Urinary bladder (tissue), 4 donors: ENCODE measurements around the gene HMOX2. TPM values are rescaled to one million over a fixed set of nuclear protein-coding genes. Genes with fewer than 3 reads are reported as not detected.

Experiments used
- DNase-seq: peaks from one replicate; pipeline ENCODE4 v3.0.0-alpha.2; 2015; ENCODE audit errors: extremely low spot score
- H3K27ac ChIP-seq: one replicate; pipeline ENCODE4 v1.5.1; 2013; ENCODE audit warnings: low read depth, mild to moderate bottlenecking, moderate library complexity
- H3K36me3 ChIP-seq: one replicate; pipeline ENCODE4 v1.6.1; 2013; ENCODE audit warnings: mild to moderate bottlenecking, moderate library complexity; ENCODE audit not compliant: insufficient read depth
- H3K4me1 ChIP-seq: one replicate; pipeline ENCODE4 v1.6.1; 2013; ENCODE audit warnings: mild to moderate bottlenecking, moderate library complexity; ENCODE audit not compliant: insufficient read depth
- H3K4me3 ChIP-seq: one replicate; pipeline ENCODE4 v1.5.1; 2013; ENCODE audit warnings: low read depth, low read length
- WGBS: extraction: QIAGEN DNeasy Blood & Tissue Kit; methylation state at CpG from one replicate; pipeline ENCODE4 v1.1.7; 2013; 5-methylcytosine and 5-hydroxymethylcytosine counted together
- polyA plus RNA-seq: library from polyadenylated mRNA; stranded (reverse); fragments of 200-250 nt; gene quantifications from one replicate; pipeline ENCODE4 v1.2.3, GENCODE V29; 2013
- total RNA-seq: library from RNA; depleted of rRNA; stranded (reverse); fragments of >200 nt; gene quantifications from one replicate; pipeline ENCODE4 v1.2.3, GENCODE V29; 2014
- donor health status: healthy with polysubstance abuse.
- donor health status: healthy.

Gene HMOX2
- total and polyA plus RNA-seq, 2 donors, result 27.9 to 45.6 TPM

- H3K27ac ChIP-seq, result no peak overlapping the region
- no peak for DNase-seq
- no peaks in the 10 kb centered on the region for H3K36me3 ChIP-seq
- H3K4me1 ChIP-seq, result no peaks in the 10 kb centered on the region
- H3K4me3 ChIP-seq, result no peak overlapping the region
- 97% methylated on average over 4 of the region's 4 CpGs for WGBS
Observed at GRCh38 chr16:4499196-4499555, 23.0 kb downstream of the HMOX2 start.

GRCh38 chr16:4500272-4500671 lies 24.1 kb downstream of the HMOX2 start:
- DNase-seq, result no peak
- 33% methylated on average over 3 of the region's 3 CpGs for WGBS
- H3K27ac ChIP-seq, result no peak overlapping the region
- H3K36me3 ChIP-seq, result no peaks in the 10 kb centered on the region
- H3K4me1 ChIP-seq, result no peaks in the 10 kb centered on the region
- no peak overlapping the region for H3K4me3 ChIP-seq

GRCh38 chr16:4501071-4501478 lies 24.9 kb downstream of the HMOX2 start:
- DNase-seq, result no peak
- H3K4me3 ChIP-seq, result no peak overlapping the region
- H3K4me1 ChIP-seq, result no peaks in the 10 kb centered on the region
- H3K27ac ChIP-seq, result no peak overlapping the region
- 22% methylated on average over 5 of the region's 5 CpGs for WGBS
- H3K36me3 ChIP-seq, result no peaks in the 10 kb centered on the region

GRCh38 chr16:4505356-4506147 lies 29.4 kb downstream of the HMOX2 start:
- H3K27ac ChIP-seq, result no peak overlapping the region
- H3K4me1 ChIP-seq, result no peaks in the 10 kb centered on the region
- H3K36me3 ChIP-seq, result peaks cover 4% of the 10 kb centered on the region
- 84% methylated on average over 13 of the region's 13 CpGs for WGBS
- H3K4me3 ChIP-seq, result no peak overlapping the region
- no peak for DNase-seq

GRCh38 chr16:4506450-4506849 lies 30.3 kb downstream of the HMOX2 start:
- peak; percentile 54 for DNase-seq
- Histone ChIP-seq H3K4me1 (no peaks in the 10 kb centered on the region), H3K36me3 (peaks cover 4% of the 10 kb centered on the region), H3K4me3 (no peak overlapping the region), H3K27ac (no peak overlapping the region)
- 2% methylated on average over 3 of the region's 3 CpGs for WGBS

- no peak overlapping the region for H3K27ac ChIP-seq
- 92% methylated on average over 17 of the region's 17 CpGs for WGBS
- no peaks in the 10 kb centered on the region for H3K4me1 ChIP-seq
- H3K4me3 ChIP-seq, result no peak overlapping the region
- DNase-seq, result no peak
- peaks cover 4% of the 10 kb centered on the region for H3K36me3 ChIP-seq
Observed at GRCh38 chr16:4507588-4508345, 31.6 kb downstream of the HMOX2 start.

GRCh38 chr16:4508806-4509205 lies 32.6 kb downstream of the HMOX2 start:
- peaks cover 4% of the 10 kb centered on the region for H3K36me3 ChIP-seq

GRCh38 chr16:4509420-4509819 lies 33.2 kb downstream of the HMOX2 start:
- peaks cover 4% of the 10 kb centered on the region for H3K36me3 ChIP-seq
- DNase-seq, result no peak
- no peak overlapping the region for H3K4me3 ChIP-seq
- no peak overlapping the region for H3K27ac ChIP-seq
- H3K4me1 ChIP-seq, result no peaks in the 10 kb centered on the region
- WGBS, result 90% methylated on average over 8 of the region's 8 CpGs

More at GRCh38 chr16:4508806-4509205, 32.6 kb downstream of the HMOX2 start:
- H3K4me1 ChIP-seq, result no peaks in the 10 kb centered on the region
- no peak for DNase-seq
- no peak overlapping the region for H3K27ac ChIP-seq
- H3K4me3 ChIP-seq, result no peak overlapping the region
- WGBS, result 95% methylated on average over 3 of the region's 3 CpGs

- H3K36me3 ChIP-seq, result peaks cover 4% of the 10 kb centered on the region
- H3K27ac ChIP-seq, result no peak overlapping the region
- 68% methylated on average over 5 of the region's 5 CpGs for WGBS
- DNase-seq, result no peak
- H3K4me1 ChIP-seq, result no peaks in the 10 kb centered on the region
- no peak overlapping the region for H3K4me3 ChIP-seq
Observed at GRCh38 chr16:4510131-4510530, 33.9 kb downstream of the HMOX2 start.

GRCh38 chr16:4510747-4511426 lies 34.7 kb downstream of the HMOX2 start:
- Histone ChIP-seq H3K4me3 (no peak overlapping the region), H3K4me1 (no peaks in the 10 kb centered on the region), H3K27ac (no peak overlapping the region), H3K36me3 (peaks cover 4% of the 10 kb centered on the region)
- WGBS, result 67% methylated on average over 14 of the region's 14 CpGs
- no peak for DNase-seq

GRCh38 chr16:4511441-4512082 lies 35.4 kb downstream of the HMOX2 start:
- H3K27ac ChIP-seq, result no peak overlapping the region
- peaks cover 4% of the 10 kb centered on the region for H3K36me3 ChIP-seq
- peaks cover 1% of the 10 kb centered on the region for H3K4me1 ChIP-seq
- 62% methylated on average over 9 of the region's 9 CpGs for WGBS
- DNase-seq, result no peak
- no peak overlapping the region for H3K4me3 ChIP-seq

GRCh38 chr16:4512473-4512872 lies 36.3 kb downstream of the HMOX2 start:
- peaks cover 4% of the 10 kb centered on the region for H3K36me3 ChIP-seq
- H3K4me3 ChIP-seq, result no peak overlapping the region
- WGBS, result 92% methylated on average over 10 of the region's 10 CpGs
- H3K27ac ChIP-seq, result no peak overlapping the region
- H3K4me1 ChIP-seq, result peaks cover 1% of the 10 kb centered on the region
- DNase-seq, result no peak

GRCh38 chr16:4513086-4513860 lies 37.1 kb downstream of the HMOX2 start:
- WGBS, result 87% methylated on average over 19 of the region's 19 CpGs
- Histone ChIP-seq H3K36me3 (peaks cover 2% of the 10 kb centered on the region), H3K4me1 (peaks cover 1% of the 10 kb centered on the region), H3K27ac (no peak overlapping the region), H3K4me3 (no peak overlapping the region)
- no peak for DNase-seq
